H1 (cell line): Measurements from ENCODE around the gene RASD2. TPM values are rescaled to one million over a fixed set of nuclear protein-coding genes. Genes with fewer than 3 reads are reported as not detected.

ENCODE experiments used
- ATF3 ChIP-seq: IDR thresholded peaks from 2 replicates; pipeline ENCODE4 v1.6.1; 2011; ENCODE audit warnings: low read depth, mild to moderate bottlenecking, low read length; ENCODE audit not compliant: insufficient read depth
- CHD2 ChIP-seq: IDR thresholded peaks from 2 replicates; pipeline ENCODE4 v1.6.1; 2012; ENCODE audit warnings: low read length, improper control_type of control experiment
- HDAC2 ChIP-seq, 2 experiments: fragments of 300-600 bp in 1 of 2; sonication (generic) in 1 of 2; IDR thresholded peaks; 2 replicates each; pipeline ENCODE4 v1.6.1; 2011 to 2012; ENCODE audit warnings: low read depth in 2 of 2, low read length in 2 of 2, mild to moderate bottlenecking in 2 of 2, moderate library complexity in 2 of 2, borderline replicate concordance in 1 of 2, inconsistent platforms in 1 of 2
- PHF8 ChIP-seq: fragments of 200-600 bp; sonication (generic); conservative IDR thresholded peaks from 2 replicates; pipeline ENCODE4 v1.7.1; 2012; ENCODE audit warnings: low read depth, mild to moderate bottlenecking, inconsistent platforms, low read length, moderate library complexity
- polyA plus RNA-seq, 7 experiments: library from polyadenylated mRNA; depleted of rRNA in 3 of 7; stranded (reverse) in 5 of 7; unstranded in 2 of 7; fragments of >200 nt in 5 of 7; fragments of 200-250 nt in 2 of 7; gene quantifications; 1 replicate in 5 of 7; 2 replicates in 1 of 7; 4 replicates in 1 of 7; pipeline versions ENCODE4 v1.2.1 to v1.2.3, GENCODE V29; 2011 to 2013; ENCODE audit warnings: missing spikeins in 2 of 7, mixed read lengths in 2 of 7
- total RNA-seq: library from RNA; stranded (reverse); fragmentation: NEBNext Ultra II Directional; extraction: Animal tissue kit (Norgen Biotek cat#: 25700); gene quantifications from 2 replicates; pipeline ENCODE4 v1.2.1, GENCODE V29; 2021

RASD2 gene
- total and polyA plus RNA-seq, 2 of the 8 experiments (the other 6 are each of a cell fraction or from before 2014, with no cell fraction given), result 1.9 to 5.1 TPM

- TF ChIP-seq HDAC2 (IDR thresholded peaks at IDR 0.05; ENCODE audit: borderline replicate concordance in 1 of 2, low read depth in 2 of 2, low read length in 2 of 2) (no peak), ATF3 (no peak), PHF8 (no peak), CHD2 (no peak)
Measured at GRCh38 chr22:35530700-35531099, 9.9 kb upstream of the RASD2 start (continued).
